Subcutaneous adipose tissue (tissue), 4 donors: ENCODE data around the gene NFX1. TPM values are rescaled to one million over a fixed set of nuclear protein-coding genes. Genes with fewer than 3 reads are reported as not detected.

ENCODE experiments used
- CTCF ChIP-seq: fragments of 450-650 bp; IDR thresholded peaks from one replicate; pipeline ENCODE4 v1.5.1; 2016; ENCODE audit warnings: low read depth, mild to moderate bottlenecking, control low read depth, antibody characterized with exemption, moderate library complexity
- total RNA-seq, 4 donors: library from RNA; depleted of rRNA; stranded (reverse); fragments of >200 nt; gene quantifications; one replicate each; pipeline ENCODE4 v1.1.0, GENCODE V29; 2016

NFX1 gene
- total RNA-seq, 4 donors from 2014 or later, result 33.5 to 43.2 (median 39.0) TPM

- no peak for TF ChIP-seq CTCF
These were observed 53.8 kb downstream of the NFX1 start for GRCh38 chr9:33344145-33344544.

- TF ChIP-seq CTCF, result no peak
These were observed 56.2 kb downstream of the NFX1 start for GRCh38 chr9:33346564-33346963.

- no peak for TF ChIP-seq CTCF
These were observed 58.7 kb downstream of the NFX1 start for GRCh38 chr9:33348998-33349397.

- no peak for TF ChIP-seq CTCF
These were observed 59.4 kb downstream of the NFX1 start for GRCh38 chr9:33349743-33350142.

GRCh38 chr9:33350310-33350709 is 60.0 kb downstream of the NFX1 start:
- TF ChIP-seq CTCF, result no peak

- TF ChIP-seq CTCF, result no peak
These were observed 61.2 kb downstream of the NFX1 start for GRCh38 chr9:33351547-33351946.

GRCh38 chr9:33354651-33355211 is 64.4 kb downstream of the NFX1 start:
- no peak for TF ChIP-seq CTCF
